WERI-Rb-1 (cell line): ENCODE results near the gene DIAPH3.

Experiments used
- DNase-seq: peaks from one replicate; pipeline ENCODE4 v3.0.0-alpha.2; 2020
- H3K27ac ChIP-seq: fragments of 250-450 bp; sonication (Bioruptor Pico); 2 replicates; pipeline ENCODE4 v1.5.1; 2020; ENCODE audit warnings: mild to moderate bottlenecking, moderate library complexity
- H3K27me3 ChIP-seq: fragments of 250-450 bp; sonication (Bioruptor Pico); 2 replicates; pipeline ENCODE4 v1.5.1; 2021; ENCODE audit warnings: mild to moderate bottlenecking, low read depth, moderate library complexity; ENCODE audit not compliant: insufficient read depth, severe bottlenecking
- H3K36me3 ChIP-seq: fragments of 250-450 bp; sonication (Bioruptor Pico); 2 replicates; pipeline ENCODE4 v1.5.1; 2020; ENCODE audit warnings: mild to moderate bottlenecking, moderate library complexity
- H3K4me3 ChIP-seq: 2 replicates; pipeline ENCODE4 v1.5.1; 2011; ENCODE audit warnings: low read depth, mild to moderate bottlenecking, control low read depth, low read length
- H3K9me3 ChIP-seq: fragments of 250-450 bp; sonication (Bioruptor Pico); 2 replicates; pipeline ENCODE4 v1.5.1; 2021; ENCODE audit warnings: mild to moderate bottlenecking, moderate library complexity; ENCODE audit not compliant: severe bottlenecking
- CTCF ChIP-seq: IDR thresholded peaks from 2 replicates; pipeline ENCODE4 v1.5.1; 2011; ENCODE audit warnings: low read depth, mild to moderate bottlenecking, control low read depth, inconsistent platforms, low read length

The DIAPH3 gene

GRCh38 chr13:60099631-60100420 is 63.9 kb downstream of the DIAPH3 start:
- TF ChIP-seq CTCF, result no peak
- no peak overlapping the region for H3K27ac ChIP-seq
- no peaks in the 10 kb centered on the region for H3K36me3 ChIP-seq
- H3K4me3 ChIP-seq, result no peak overlapping the region
- no peak for DNase-seq
- no peaks in the 10 kb centered on the region for H3K27me3 ChIP-seq
- H3K9me3 ChIP-seq, result no peaks in the 10 kb centered on the region

GRCh38 chr13:60095300-60095699 is 68.4 kb downstream of the DIAPH3 start:
- no peak overlapping the region for H3K4me3 ChIP-seq
- no peaks in the 10 kb centered on the region for H3K27me3 ChIP-seq
- no peak for DNase-seq
- no peaks in the 10 kb centered on the region for H3K36me3 ChIP-seq
- H3K9me3 ChIP-seq, result no peaks in the 10 kb centered on the region
- no peak overlapping the region for H3K27ac ChIP-seq
- no peak for TF ChIP-seq CTCF

GRCh38 chr13:60094385-60095088 is 69.2 kb downstream of the DIAPH3 start:
- TF ChIP-seq CTCF, result no peak

GRCh38 chr13:60093425-60094019 is 70.2 kb downstream of the DIAPH3 start:
- TF ChIP-seq CTCF, result no peak
- H3K27ac ChIP-seq, result no peak overlapping the region
- H3K4me3 ChIP-seq, result no peak overlapping the region
- DNase-seq, result no peak
- H3K36me3 ChIP-seq, result no peaks in the 10 kb centered on the region
- no peaks in the 10 kb centered on the region for H3K9me3 ChIP-seq
- no peaks in the 10 kb centered on the region for H3K27me3 ChIP-seq

More at GRCh38 chr13:60094385-60095088, 69.2 kb downstream of the DIAPH3 start:
- DNase-seq, result no peak
- Histone ChIP-seq H3K27ac (no peak overlapping the region), H3K4me3 (no peak overlapping the region), H3K36me3 (no peaks in the 10 kb centered on the region), H3K27me3 (no peaks in the 10 kb centered on the region), H3K9me3 (no peaks in the 10 kb centered on the region)

- no peaks in the 10 kb centered on the region for H3K27me3 ChIP-seq
- DNase-seq, result no peak
- no peak overlapping the region for H3K4me3 ChIP-seq
- TF ChIP-seq CTCF, result no peak
- H3K9me3 ChIP-seq, result no peaks in the 10 kb centered on the region
- no peaks in the 10 kb centered on the region for H3K36me3 ChIP-seq
- H3K27ac ChIP-seq, result no peak overlapping the region
Observed at GRCh38 chr13:60091573-60091972, 72.2 kb downstream of the DIAPH3 start.
